Astrocyte of the spinal cord (primary cell): ENCODE measurements around the gene USP19.

Experiments used
- DNase-seq: peaks from one replicate; pipeline ENCODE4 v3.0.0; 2011; ENCODE audit warnings: low read depth, low spot score
- H3K4me3 ChIP-seq: 2 replicates; pipeline ENCODE4 v1.5.1; 2011; ENCODE audit warnings: low read depth, mild to moderate bottlenecking, low read length, moderate library complexity
- in situ Hi-C: cut with HindIII; loops from 2 replicates; pipeline ENCODE4 v1.10.0; 2017; ENCODE audit warnings: low sequenced_read_pairs
- TF ChIP-seq, protein P1 (sequence below): IDR thresholded peaks from 2 replicates; pipeline ENCODE4 v1.5.1; 2012; ENCODE audit warnings: low read depth, mild to moderate bottlenecking, low read length, inconsistent platforms

USP19 gene

GRCh38 chr3:49121132-49121736, 611 bp upstream of the USP19 start:
- TF ChIP-seq, protein P1, sequence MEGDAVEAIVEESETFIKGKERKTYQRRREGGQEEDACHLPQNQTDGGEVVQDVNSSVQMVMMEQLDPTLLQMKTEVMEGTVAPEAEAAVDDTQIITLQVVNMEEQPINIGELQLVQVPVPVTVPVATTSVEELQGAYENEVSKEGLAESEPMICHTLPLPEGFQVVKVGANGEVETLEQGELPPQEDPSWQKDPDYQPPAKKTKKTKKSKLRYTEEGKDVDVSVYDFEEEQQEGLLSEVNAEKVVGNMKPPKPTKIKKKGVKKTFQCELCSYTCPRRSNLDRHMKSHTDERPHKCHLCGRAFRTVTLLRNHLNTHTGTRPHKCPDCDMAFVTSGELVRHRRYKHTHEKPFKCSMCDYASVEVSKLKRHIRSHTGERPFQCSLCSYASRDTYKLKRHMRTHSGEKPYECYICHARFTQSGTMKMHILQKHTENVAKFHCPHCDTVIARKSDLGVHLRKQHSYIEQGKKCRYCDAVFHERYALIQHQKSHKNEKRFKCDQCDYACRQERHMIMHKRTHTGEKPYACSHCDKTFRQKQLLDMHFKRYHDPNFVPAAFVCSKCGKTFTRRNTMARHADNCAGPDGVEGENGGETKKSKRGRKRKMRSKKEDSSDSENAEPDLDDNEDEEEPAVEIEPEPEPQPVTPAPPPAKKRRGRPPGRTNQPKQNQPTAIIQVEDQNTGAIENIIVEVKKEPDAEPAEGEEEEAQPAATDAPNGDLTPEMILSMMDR = no peak
- in situ Hi-C loops = no loop called here
- DNase-seq = no peak
- H3K4me3 ChIP-seq = peak overlapping the region; percentile 91

DNA sequence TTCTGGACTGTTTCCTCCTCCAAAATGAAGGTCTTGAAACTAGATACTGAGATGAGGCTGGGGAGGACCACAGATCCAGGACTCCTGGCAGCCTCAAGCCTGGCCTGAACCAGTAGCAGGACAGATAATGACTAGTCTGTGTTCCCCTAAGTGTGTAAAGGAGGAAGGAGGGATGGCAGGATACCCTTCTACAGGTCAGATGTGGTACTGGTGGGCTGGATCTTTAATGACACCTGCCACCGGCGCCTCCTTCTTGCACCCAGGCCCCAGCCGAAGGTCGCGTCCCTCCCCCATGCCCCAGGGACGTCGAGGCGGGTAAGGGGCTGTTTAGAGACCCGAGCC, 556 bp downstream of the USP19 start:
- in situ Hi-C loops = no loop called here
- TF ChIP-seq, protein P1 = no peak
- H3K4me3 ChIP-seq = peak overlapping the region; percentile 91
- no peak for DNase-seq

- DNase-seq = no peak
- in situ Hi-C loops = no loop called here
- peak overlapping the region; percentile 91 for H3K4me3 ChIP-seq
- TF ChIP-seq, protein P1 = no peak
Observed at GRCh38 chr3:49119439-49119838, 1.2 kb downstream of the USP19 start.

DNA sequence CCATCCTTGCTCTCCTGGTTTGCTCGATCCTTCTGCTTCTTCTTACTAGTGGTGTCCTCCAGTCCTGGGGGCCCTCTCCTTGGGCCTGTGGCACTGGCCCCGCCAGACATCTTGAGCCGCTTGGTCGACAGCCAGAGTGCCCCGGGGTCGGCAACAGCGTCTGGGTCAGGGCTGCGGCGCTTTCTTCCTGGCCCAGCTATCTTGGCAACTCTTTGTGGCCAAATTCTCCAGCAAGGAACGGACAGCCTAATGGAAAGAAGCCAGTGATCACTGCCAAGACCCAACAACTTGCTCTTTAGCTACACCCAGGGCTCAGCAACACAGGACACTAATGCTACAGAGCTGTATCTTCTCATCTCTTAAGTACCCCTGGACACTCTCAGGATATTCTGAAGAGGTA, 1.6 kb downstream of the USP19 start:
- no peak overlapping the region for H3K4me3 ChIP-seq
- DNase-seq = no peak
- TF ChIP-seq, protein P1 = no peak
- in situ Hi-C loops = no loop called here

DNA sequence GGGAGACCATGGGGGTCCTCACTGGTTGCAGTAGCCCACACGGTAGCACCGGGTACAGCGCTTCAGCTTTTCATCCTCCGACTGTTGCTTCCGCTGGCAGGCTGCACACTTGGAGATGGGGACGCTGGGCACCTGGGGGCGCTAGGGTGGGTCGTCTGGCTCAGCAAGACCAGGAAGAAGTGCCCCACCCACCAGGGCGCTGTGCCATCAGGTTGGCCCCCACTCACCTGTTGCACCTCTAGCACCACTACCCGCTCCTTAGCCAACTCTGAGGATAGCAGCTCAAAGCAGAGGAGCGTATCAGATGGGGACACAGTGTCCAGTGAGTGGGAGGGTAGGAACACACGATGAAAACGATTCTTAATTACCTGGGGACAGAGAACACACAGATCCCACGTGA, 8.4 kb downstream of the USP19 start:
- TF ChIP-seq, protein P1 = no peak
- H3K4me3 ChIP-seq = no peak overlapping the region
- in situ Hi-C loops = no loop called here
- no peak for DNase-seq

- in situ Hi-C loops = no loop called here
- TF ChIP-seq, protein P1 = no peak
- no peak for DNase-seq
Observed at GRCh38 chr3:49111347-49111746, 9.3 kb downstream of the USP19 start.

DNA sequence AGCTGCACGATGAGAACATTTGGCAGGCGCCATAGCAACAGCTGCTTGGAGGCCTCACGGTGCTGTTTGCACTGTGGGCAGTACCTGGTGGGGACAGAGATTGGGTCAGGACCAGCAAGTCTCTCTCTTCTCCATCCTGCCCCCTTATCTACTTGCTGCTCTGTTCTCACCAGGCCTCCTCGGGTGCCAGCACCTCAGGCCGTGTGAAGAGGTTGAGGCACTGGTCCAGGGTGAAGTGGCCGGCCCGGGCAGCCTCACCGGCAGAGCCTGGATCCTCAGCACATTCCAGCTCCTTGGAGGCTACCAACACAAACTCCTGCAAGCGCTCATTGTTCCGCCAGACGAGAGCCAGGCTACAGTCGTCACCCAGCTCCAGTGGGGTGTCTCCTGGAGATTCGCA, 9.8 kb downstream of the USP19 start:
- H3K4me3 ChIP-seq = no peak overlapping the region
- no peak for DNase-seq
- in situ Hi-C loops = no loop called here

More at GRCh38 chr3:49111347-49111746, 9.3 kb downstream of the USP19 start:
- no peak overlapping the region for H3K4me3 ChIP-seq

More for the DNA sequence above, 9.8 kb downstream of the USP19 start:
- TF ChIP-seq, protein P1 = no peak
